Measurements from ENCODE around the gene TAGAP. TPM values are rescaled to one million over a fixed set of nuclear protein-coding genes. Genes with fewer than 3 reads are reported as not detected.

TAGAP gene
- total RNA-seq, 1 experiment from 2014 or later, result 0.13 TPM

GRCh38 chr6:159056899-159057298 is 12.1 kb upstream of the TAGAP start:
- Histone ChIP-seq H3K27me3 (ENCODE audit: control insufficient read depth, insufficient read depth, low read length) (peaks cover 48% of the 10 kb centered on the region), H3K27ac (ENCODE audit: low read length) (no peak overlapping the region), H3K4me1 (ENCODE audit: control insufficient read depth, insufficient read depth, low read length) (no peaks in the 10 kb centered on the region), H3K36me3 (ENCODE audit: control insufficient read depth, insufficient read depth, low read length) (no peaks in the 10 kb centered on the region), H3K9me3 (ENCODE audit: control insufficient read depth, insufficient read depth, low read depth, low read length) (no peaks in the 10 kb centered on the region), H3K4me3 (ENCODE audit: low read depth in 2 of 2, low read length in 2 of 2) (no peak overlapping the region)
- no TSS peak for BruUV-seq (replicated peaks)
- DNase-seq (ENCODE audit: low read depth, low spot score) (no peak), ATAC-seq (no peak)
- no peak for TF ChIP-seq TCF7L2 (IDR thresholded peaks at IDR 0.05; ENCODE audit: low read depth, low read length)
- ChIA-PET POLR2A (no interaction called here), CTCF (no interaction called here)
- intact Hi-C loops (cut with micrococcal nuclease; ENCODE audit: unreplicated experiment) (no loop called here), in situ Hi-C loops (cut with HindIII; ENCODE audit: low pct_unique_long_range_greater_than_20kb, low sequenced_read_pairs) (no loop called here)

- Histone ChIP-seq H3K4me3 (ENCODE audit: low read depth in 2 of 2, low read length in 2 of 2) (no peak overlapping the region), H3K36me3 (ENCODE audit: control insufficient read depth, insufficient read depth, low read length) (no peaks in the 10 kb centered on the region), H3K27me3 (ENCODE audit: control insufficient read depth, insufficient read depth, low read length) (peaks cover 48% of the 10 kb centered on the region), H3K9me3 (ENCODE audit: control insufficient read depth, insufficient read depth, low read depth, low read length) (no peaks in the 10 kb centered on the region), H3K27ac (ENCODE audit: low read length) (no peak overlapping the region), H3K4me1 (ENCODE audit: control insufficient read depth, insufficient read depth, low read length) (no peaks in the 10 kb centered on the region)
- ATAC-seq (no peak), DNase-seq (ENCODE audit: low read depth, low spot score) (no peak)
- TF ChIP-seq POLR2AphosphoS5 (IDR thresholded peaks at IDR 0.05; ENCODE audit: low read depth, low read length) (no peak), SIN3A (IDR thresholded peaks at IDR 0.05; ENCODE audit: borderline replicate concordance, insufficient read depth, low read depth, low read length) (no peak)
- CTCF ChIA-PET, result no interaction called here
- in situ Hi-C loops (cut with HindIII; ENCODE audit: low pct_unique_long_range_greater_than_20kb, low sequenced_read_pairs) (no loop called here), intact Hi-C loops (cut with micrococcal nuclease; ENCODE audit: unreplicated experiment) (no loop called here)
- BruUV-seq (replicated peaks), result no TSS peak
- POLR2A ChIA-PET, result no interaction called here
Measured at GRCh38 chr6:159056432-159056831, 11.6 kb upstream of the TAGAP start.

GRCh38 chr6:159056003-159056402 is 11.2 kb upstream of the TAGAP start:
- in situ Hi-C loops (cut with HindIII; ENCODE audit: low pct_unique_long_range_greater_than_20kb, low sequenced_read_pairs) (no loop called here), intact Hi-C loops (cut with micrococcal nuclease; ENCODE audit: unreplicated experiment) (no loop called here)

More at GRCh38 chr6:159056003-159056402, 11.2 kb upstream of the TAGAP start:
- Histone ChIP-seq H3K4me1 (ENCODE audit: control insufficient read depth, insufficient read depth, low read length) (no peaks in the 10 kb centered on the region), H3K27me3 (ENCODE audit: control insufficient read depth, insufficient read depth, low read length) (peaks cover 48% of the 10 kb centered on the region), H3K36me3 (ENCODE audit: control insufficient read depth, insufficient read depth, low read length) (no peaks in the 10 kb centered on the region), H3K27ac (ENCODE audit: low read length) (no peak overlapping the region), H3K4me3 (ENCODE audit: low read depth in 2 of 2, low read length in 2 of 2) (no peak overlapping the region), H3K9me3 (ENCODE audit: control insufficient read depth, insufficient read depth, low read depth, low read length) (no peaks in the 10 kb centered on the region)
- no peak for DNase-seq (ENCODE audit: low read depth, low spot score)
- no peak for ATAC-seq
- TF ChIP-seq REST (IDR thresholded peaks at IDR 0.05; ENCODE audit: insufficient read depth in 1 of 2, low read depth in 2 of 2, low read length in 1 of 2) (no peak), CTCF (IDR thresholded peaks at IDR 0.05) (no peak), SIN3A (IDR thresholded peaks at IDR 0.05; ENCODE audit: borderline replicate concordance, insufficient read depth, low read depth, low read length) (no peak), POLR2AphosphoS5 (IDR thresholded peaks at IDR 0.05; ENCODE audit: low read depth, low read length) (no peak), TCF7L2 (IDR thresholded peaks at IDR 0.05; ENCODE audit: low read depth, low read length) (no peak)
- ChIA-PET CTCF (no interaction called here), POLR2A (no interaction called here)
- BruUV-seq (replicated peaks), result no TSS peak
